Adrenal gland (tissue), 5 donors: ENCODE measurements around the gene ADAM21.
"Not testable (repeated sequence)": the region's sequence is repeated elsewhere in the genome, so short reads cannot be mapped to it uniquely, and the experiment has no call there.

Source experiments
- POLR2A ChIP-seq, 2 donors: fragments of 450-650 bp; IDR thresholded peaks; one replicate each; pipeline ENCODE4 v1.6.1; 2017; ENCODE audit warnings: antibody characterized with exemption in 2 of 2, mild to moderate bottlenecking in 2 of 2, moderate library complexity in 1 of 2
- TF ChIP-seq, protein P1 (sequence below), 6 experiments: fragments of 450-650 bp in 4 of 6; fragments of 200-600 bp in 2 of 6; sonication (generic) in 1 of 6; IDR thresholded peaks; 1 replicate in 5 of 6; 2 replicates in 1 of 6; pipeline versions ENCODE4 v1.5.1 to v1.8.0; 2016 to 2021; ENCODE audit warnings: antibody characterized with exemption in 6 of 6, mild to moderate bottlenecking in 2 of 6, moderate library complexity in 1 of 6
- donor health status: DM: no; HTN: no; CAD: no.

- TF ChIP-seq, protein P1, sequence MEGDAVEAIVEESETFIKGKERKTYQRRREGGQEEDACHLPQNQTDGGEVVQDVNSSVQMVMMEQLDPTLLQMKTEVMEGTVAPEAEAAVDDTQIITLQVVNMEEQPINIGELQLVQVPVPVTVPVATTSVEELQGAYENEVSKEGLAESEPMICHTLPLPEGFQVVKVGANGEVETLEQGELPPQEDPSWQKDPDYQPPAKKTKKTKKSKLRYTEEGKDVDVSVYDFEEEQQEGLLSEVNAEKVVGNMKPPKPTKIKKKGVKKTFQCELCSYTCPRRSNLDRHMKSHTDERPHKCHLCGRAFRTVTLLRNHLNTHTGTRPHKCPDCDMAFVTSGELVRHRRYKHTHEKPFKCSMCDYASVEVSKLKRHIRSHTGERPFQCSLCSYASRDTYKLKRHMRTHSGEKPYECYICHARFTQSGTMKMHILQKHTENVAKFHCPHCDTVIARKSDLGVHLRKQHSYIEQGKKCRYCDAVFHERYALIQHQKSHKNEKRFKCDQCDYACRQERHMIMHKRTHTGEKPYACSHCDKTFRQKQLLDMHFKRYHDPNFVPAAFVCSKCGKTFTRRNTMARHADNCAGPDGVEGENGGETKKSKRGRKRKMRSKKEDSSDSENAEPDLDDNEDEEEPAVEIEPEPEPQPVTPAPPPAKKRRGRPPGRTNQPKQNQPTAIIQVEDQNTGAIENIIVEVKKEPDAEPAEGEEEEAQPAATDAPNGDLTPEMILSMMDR (IDR thresholded peaks at IDR 0.05) = not testable (repeated sequence)
- not testable (repeated sequence) for TF ChIP-seq POLR2A (IDR thresholded peaks at IDR 0.05)
Measured at GRCh38 chr14:70477356-70478105, 25.6 kb downstream of the ADAM21 start.
